Measurements from ENCODE around the gene MAN2A1. TPM values are rescaled to one million over a fixed set of nuclear protein-coding genes. Genes with fewer than 3 reads are reported as not detected.

The MAN2A1 gene
- total RNA-seq, 1 donor from 2014 or later: 25.5 TPM

- Mint-ChIP-seq H3K4me1 (peaks cover 17% of the 10 kb centered on the region), H3K9me3 (no peaks in the 10 kb centered on the region), H3K36me3 (ENCODE audit: low read depth) (peaks cover 6% of the 10 kb centered on the region), H3K27me3 (ENCODE audit: low read depth) (no peaks in the 10 kb centered on the region), H3K27ac (ENCODE audit: unreplicated experiment) (peak overlapping the region; percentile 76), H3K4me3 (no peak overlapping the region)
- TF ChIP-seq CTCF (conservative IDR thresholded peaks at IDR 0.05): no peak
- DNase-seq (ENCODE audit: low read depth, low spot score): no peak
Measured at GRCh38 chr5:109700516-109701153, 10.9 kb downstream of the MAN2A1 start.

- H3K27ac Mint-ChIP-seq (ENCODE audit: unreplicated experiment): no peak overlapping the region
Measured at GRCh38 chr5:109701252-109701651, 11.5 kb downstream of the MAN2A1 start.

DNA sequence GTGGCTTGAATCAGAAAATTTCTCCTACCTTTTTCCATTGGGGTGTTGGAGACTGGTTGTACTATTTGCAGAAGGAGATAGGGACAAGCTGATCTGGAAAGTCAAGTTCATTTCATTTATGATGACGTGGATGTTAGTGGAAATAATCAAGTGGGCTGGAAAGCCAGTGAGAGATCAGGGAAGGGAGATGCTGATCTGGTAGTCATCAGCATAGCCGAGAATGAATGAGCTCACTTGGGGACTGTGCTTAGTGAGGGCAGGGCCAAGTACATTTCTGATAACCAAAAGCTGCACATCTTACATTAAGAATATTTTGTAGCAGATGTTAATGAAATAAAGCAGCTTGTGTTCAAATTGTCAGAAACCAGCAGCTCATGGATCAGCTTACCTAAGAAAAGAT lies 12.1 kb downstream of the MAN2A1 start:
- DNase-seq (ENCODE audit: low read depth, low spot score): no peak
- no peaks in the 10 kb centered on the region for H3K27me3 Mint-ChIP-seq (ENCODE audit: low read depth)
- peaks cover 10% of the 10 kb centered on the region for H3K4me1 Mint-ChIP-seq
- no peak for TF ChIP-seq CTCF (conservative IDR thresholded peaks at IDR 0.05)
- H3K36me3 Mint-ChIP-seq (ENCODE audit: low read depth): peaks cover 6% of the 10 kb centered on the region
- H3K9me3 Mint-ChIP-seq: no peaks in the 10 kb centered on the region
- H3K4me3 Mint-ChIP-seq: no peak overlapping the region
- H3K27ac Mint-ChIP-seq (ENCODE audit: unreplicated experiment): no peak overlapping the region

More at GRCh38 chr5:109701252-109701651, 11.5 kb downstream of the MAN2A1 start:
- Mint-ChIP-seq H3K4me1 (peaks cover 14% of the 10 kb centered on the region), H3K4me3 (no peak overlapping the region), H3K27me3 (ENCODE audit: low read depth) (no peaks in the 10 kb centered on the region), H3K36me3 (ENCODE audit: low read depth) (peaks cover 6% of the 10 kb centered on the region), H3K9me3 (no peaks in the 10 kb centered on the region)
- no peak for DNase-seq (ENCODE audit: low read depth, low spot score)
- TF ChIP-seq CTCF (conservative IDR thresholded peaks at IDR 0.05): no peak

GRCh38 chr5:109703166-109703565 lies 13.4 kb downstream of the MAN2A1 start:
- Mint-ChIP-seq H3K4me1 (peaks cover 10% of the 10 kb centered on the region), H3K9me3 (peaks cover 4% of the 10 kb centered on the region), H3K27me3 (ENCODE audit: low read depth) (no peaks in the 10 kb centered on the region), H3K36me3 (ENCODE audit: low read depth) (peaks cover 14% of the 10 kb centered on the region), H3K27ac (ENCODE audit: unreplicated experiment) (no peak overlapping the region), H3K4me3 (no peak overlapping the region)
- DNase-seq (ENCODE audit: low read depth, low spot score): no peak
- no peak for TF ChIP-seq CTCF (conservative IDR thresholded peaks at IDR 0.05)

- peaks cover 10% of the 10 kb centered on the region for H3K4me1 Mint-ChIP-seq
- TF ChIP-seq CTCF (conservative IDR thresholded peaks at IDR 0.05): no peak
- H3K4me3 Mint-ChIP-seq: no peak overlapping the region
- peaks cover 4% of the 10 kb centered on the region for H3K9me3 Mint-ChIP-seq
- no peaks in the 10 kb centered on the region for H3K27me3 Mint-ChIP-seq (ENCODE audit: low read depth)
- no peak overlapping the region for H3K27ac Mint-ChIP-seq (ENCODE audit: unreplicated experiment)
- no peak for DNase-seq (ENCODE audit: low read depth, low spot score)
- H3K36me3 Mint-ChIP-seq (ENCODE audit: low read depth): peaks cover 14% of the 10 kb centered on the region
Measured at GRCh38 chr5:109703829-109704228, 14.1 kb downstream of the MAN2A1 start.
